Amniotic stem cell (primary cell): ENCODE data around the gene KLK7.

ENCODE experiments used
- DNase-seq: peaks from one replicate; lab custom pipeline; 2025; lab: John Stamatoyannopoulos, UW

Gene KLK7

GRCh38 chr19:50983625-50984292 lies at the start of gene KLK7:
TSS of gene KLK7 (minus strand) at chr19:50983917. CDS start at chr19:50982399, 1,518 bp downstream.
- no peak for DNase-seq

GRCh38 chr19:51031880-51032225 lies 48.1 kb upstream of the KLK7 start:
- no peak for DNase-seq

GRCh38 chr19:51031220-51031879 lies 47.6 kb upstream of the KLK7 start:
- DNase-seq: no peak

GRCh38 chr19:51030631-51031030 lies 46.9 kb upstream of the KLK7 start:
- DNase-seq: no peak

DNA sequence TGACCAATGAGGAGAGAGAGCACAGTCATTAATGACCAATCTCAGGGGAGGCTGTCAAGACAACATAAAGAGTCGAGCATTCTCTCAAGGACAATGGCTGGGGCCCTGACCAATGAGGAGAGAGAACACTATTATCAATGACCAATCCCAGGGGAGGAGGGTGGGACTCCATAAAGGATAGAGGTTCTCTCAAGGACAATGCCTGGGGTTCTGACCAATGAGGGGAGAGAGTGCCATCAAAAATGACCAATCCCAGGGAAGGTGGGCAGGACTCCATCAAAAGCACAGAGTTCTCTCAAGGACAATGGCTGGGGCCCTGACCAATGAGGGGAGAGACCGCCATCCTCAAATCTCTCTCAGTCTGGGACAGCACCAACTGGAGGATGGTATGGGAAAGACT lies 46.0 kb upstream of the KLK7 start:
- DNase-seq: no peak

- no peak for DNase-seq
Observed at GRCh38 chr19:51027873-51028272, 44.2 kb upstream of the KLK7 start.

- DNase-seq: no peak
Observed at GRCh38 chr19:51027126-51027806, 43.5 kb upstream of the KLK7 start.

GRCh38 chr19:51026554-51026831 lies 42.8 kb upstream of the KLK7 start, which contains the start of gene KLK11:
TSS of gene KLK11 (minus strand) at chr19:51026616. CDS start at chr19:51025631, 985 bp downstream.
- DNase-seq: no peak

- DNase-seq: no peak
Observed at GRCh38 chr19:51025809-51026553, 42.3 kb upstream of the KLK7 start.

DNA sequence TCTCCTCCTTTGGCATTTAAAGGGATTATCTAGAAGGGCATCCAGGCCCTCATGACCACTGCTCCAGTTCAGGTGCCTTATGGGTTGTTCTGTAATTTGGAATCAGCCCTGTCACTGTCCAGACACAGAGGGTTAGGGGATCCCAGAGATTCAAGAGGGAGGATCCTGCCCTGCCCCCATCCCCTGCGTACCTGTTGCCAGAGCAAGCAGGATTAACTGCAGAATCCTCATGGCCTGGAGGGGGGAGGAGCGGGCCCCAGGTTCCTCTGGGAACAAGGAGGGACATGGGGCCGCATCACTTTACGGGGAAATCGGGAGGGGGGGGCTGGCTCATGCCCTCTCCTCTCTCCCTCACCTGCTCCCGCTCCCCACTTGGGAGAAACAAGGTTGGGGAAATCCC lies 41.7 kb upstream of the KLK7 start:
- DNase-seq: no peak

- DNase-seq: no peak
Observed at GRCh38 chr19:51024924-51025323, 41.2 kb upstream of the KLK7 start.

DNA sequence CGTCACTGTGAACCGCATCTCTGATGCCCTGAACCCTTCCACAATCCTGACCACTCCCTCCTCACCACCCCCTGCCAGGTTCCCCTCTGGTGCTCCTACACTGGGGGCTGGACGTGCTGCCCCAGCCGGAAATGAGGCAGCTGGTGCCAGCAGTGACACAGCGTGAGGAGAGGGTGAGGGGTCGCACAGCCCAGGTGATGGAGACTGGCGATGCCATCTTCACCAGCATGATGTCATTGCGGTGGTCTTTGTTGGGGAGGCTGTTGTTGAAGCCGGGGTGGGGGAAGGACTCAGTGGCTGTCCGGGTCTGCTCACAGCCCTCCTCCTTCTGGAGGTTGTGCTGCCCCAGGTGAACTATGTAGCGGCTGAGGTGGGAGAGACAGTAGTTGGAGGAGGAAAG lies 40.2 kb upstream of the KLK7 start:
- no peak for DNase-seq

GRCh38 chr19:51022526-51022925 lies 38.8 kb upstream of the KLK7 start:
- no peak for DNase-seq

DNA sequence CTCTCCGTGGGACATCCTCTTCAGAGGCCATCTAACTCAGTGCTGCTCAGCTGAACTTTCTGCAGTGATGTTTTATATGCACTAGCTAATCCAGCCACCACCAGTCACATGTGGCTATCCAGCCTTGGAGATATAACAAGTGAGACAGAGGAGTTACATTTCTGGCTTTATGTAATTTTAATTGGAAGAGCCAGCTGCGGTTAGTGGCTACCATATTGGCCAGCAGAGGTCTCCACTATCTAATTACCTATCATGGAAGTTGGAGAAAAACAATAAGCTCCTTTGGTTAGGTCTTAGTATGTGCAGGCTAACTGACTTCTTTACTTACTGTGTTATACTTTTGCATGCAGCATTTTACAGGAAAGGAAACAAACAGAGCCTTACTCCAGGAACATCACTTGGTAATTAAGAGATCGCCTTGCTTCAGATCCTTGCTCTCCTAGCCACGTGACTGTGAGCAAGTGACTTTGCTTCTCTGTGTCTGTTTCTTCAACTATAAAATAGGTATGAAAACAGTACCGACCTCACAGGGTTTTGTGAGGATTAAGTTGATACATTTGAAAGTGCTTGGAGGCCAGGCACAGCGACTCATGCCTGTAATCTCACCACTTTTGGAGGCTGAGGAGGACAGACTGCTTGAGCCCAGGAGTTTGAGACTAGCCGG lies 37.4 kb upstream of the KLK7 start:
- no peak for DNase-seq

- DNase-seq: no peak
Observed at GRCh38 chr19:51019544-51019925, 35.8 kb upstream of the KLK7 start, which contains the start of gene KLK10. TSS of gene KLK10 (minus strand) at chr19:51019709. CDS start at chr19:51019130, 579 bp downstream.

GRCh38 chr19:51018745-51019543 lies 35.2 kb upstream of the KLK7 start:
- no peak for DNase-seq

GRCh38 chr19:51016798-51017683 lies 33.3 kb upstream of the KLK7 start:
- DNase-seq: no peak

DNA sequence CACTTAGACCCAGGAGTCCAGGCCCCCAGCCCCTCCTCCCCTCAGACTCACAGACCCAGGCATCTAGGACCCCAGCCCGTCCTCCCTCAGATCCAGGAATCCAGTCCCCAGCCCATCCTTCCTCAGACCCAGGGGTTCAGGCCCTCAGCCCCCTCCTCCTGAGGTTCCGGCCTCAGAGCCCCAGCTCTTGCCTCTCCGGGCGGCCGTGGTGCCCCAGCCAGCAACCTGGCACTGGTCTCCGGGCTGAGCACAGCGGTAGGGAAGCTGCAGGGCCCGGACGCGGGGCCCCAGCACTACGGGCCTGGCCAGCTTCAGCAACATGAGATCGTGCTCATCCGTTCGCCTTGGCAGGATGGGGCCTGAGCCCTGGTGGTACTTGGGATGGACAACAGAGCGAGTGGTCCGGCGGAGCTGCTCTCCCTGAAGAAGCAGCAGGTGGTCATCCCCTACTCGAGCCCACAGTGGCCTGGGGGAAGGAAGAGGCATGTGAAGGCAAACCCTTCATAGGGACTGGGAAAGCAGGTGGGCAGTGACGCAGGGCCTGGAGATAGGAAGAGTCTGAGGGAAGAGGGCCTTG lies 32.1 kb upstream of the KLK7 start:
- no peak for DNase-seq

DNA sequence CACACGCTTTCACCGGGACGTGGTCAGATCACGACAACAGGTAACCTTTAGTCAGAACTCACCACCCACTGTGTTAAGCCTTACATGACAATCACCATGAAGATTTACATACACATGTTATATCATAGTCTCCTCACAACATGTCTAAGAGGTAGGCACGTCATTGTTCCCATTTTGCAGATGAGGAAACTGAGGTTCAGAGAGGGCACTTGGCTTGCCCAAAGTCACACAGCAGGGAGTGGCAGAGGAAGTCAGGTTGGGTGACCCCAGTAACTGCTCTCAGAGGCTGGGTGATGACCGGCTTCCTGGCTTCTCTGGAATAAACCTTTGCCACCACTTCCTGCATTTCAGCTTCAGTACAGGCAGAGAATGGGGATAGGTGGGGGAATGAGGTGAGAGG lies 30.5 kb upstream of the KLK7 start:
- DNase-seq: no peak

GRCh38 chr19:51012661-51013190 lies 29.0 kb upstream of the KLK7 start:
- no peak for DNase-seq
